ENCODE measurements around the gene MAGI2. TPM values are rescaled to one million over a fixed set of nuclear protein-coding genes. Genes with fewer than 3 reads are reported as not detected.

Gene MAGI2
- total RNA-seq, 1 experiment from 2014 or later: 14.3 TPM

- no peak overlapping the region for H3K4me2 ChIP-seq (ENCODE audit: insufficient read depth, insufficient read length, low read length)
- no peaks in the 10 kb centered on the region for H3K4me1 ChIP-seq (ENCODE audit: insufficient read depth, low read length)
- no peaks in the 10 kb centered on the region for H3K79me2 ChIP-seq (ENCODE audit: insufficient read depth, low read length)
- no peak overlapping the region for H4K8ac ChIP-seq (replicated peaks; ENCODE audit: insufficient read length, low read depth, low read length)
- H3K27me3 Mint-ChIP-seq (ENCODE audit: low read depth): no peaks in the 10 kb centered on the region
- H3K36me3 Mint-ChIP-seq (ENCODE audit: insufficient read depth in 1 of 3, low read depth in 3 of 3): peaks cover 0 to 31% (median 6%) of the 10 kb centered on the region in 3 experiments; a peak in 5 of 7 replicates
- no peaks in the 10 kb centered on the region for H3K23me2 ChIP-seq (ENCODE audit: insufficient read length, low read depth, low read length, poor library complexity, severe bottlenecking)
- H3K4me1 Mint-ChIP-seq: no peaks in the 10 kb centered on the region
- H4K91ac ChIP-seq (ENCODE audit: insufficient read length, low read depth, low read length): no peak overlapping the region
- WGBS (ENCODE audit: extremely low coverage, insufficient read length, low lambda C conversion rate): no CpG with 5 or more reads among the region's 1 CpG
- no peak for DNase-seq
- no peak overlapping the region for H2AK5ac ChIP-seq (ENCODE audit: insufficient read length, low read length)
- H3K79me1 ChIP-seq (ENCODE audit: insufficient read depth, low read depth, low read length, poor library complexity, severe bottlenecking): no peaks in the 10 kb centered on the region
- H4K5ac ChIP-seq (ENCODE audit: insufficient read length, low read depth, low read length): no peak overlapping the region
- no peak overlapping the region for H3K56ac ChIP-seq (ENCODE audit: insufficient read length, low read depth, low read length)
- H3K4ac ChIP-seq (ENCODE audit: low read depth, low read length): no peak overlapping the region
- H3K18ac ChIP-seq (ENCODE audit: insufficient read length, low read depth, low read length): no peak overlapping the region
- H3K27ac ChIP-seq (ENCODE audit: insufficient read length, low read depth, low read length): no peak overlapping the region
- no peak overlapping the region for H2AFZ ChIP-seq (ENCODE audit: low read length)
- H2BK5ac ChIP-seq (ENCODE audit: insufficient read length, low read length): no peak overlapping the region
- no peak overlapping the region for H2BK15ac ChIP-seq (ENCODE audit: low read depth, low read length)
- no peak overlapping the region for H3K23ac ChIP-seq (ENCODE audit: insufficient read length, low read depth, low read length)
- no peak overlapping the region for H2BK12ac ChIP-seq (ENCODE audit: insufficient read length, low read depth, low read length)
- H3K9ac ChIP-seq (ENCODE audit: extremely low read depth, insufficient read length, low read length): no peak overlapping the region
- H3K9me3 ChIP-seq (ENCODE audit: control insufficient read depth, low read depth, low read length): peaks cover 7% of the 10 kb centered on the region
- no peak overlapping the region for H3K14ac ChIP-seq (ENCODE audit: insufficient read depth, low read length)
- H2BK20ac ChIP-seq (ENCODE audit: low read depth, low read length, poor library complexity, severe bottlenecking): no peak overlapping the region
- H3K27me3 ChIP-seq (ENCODE audit: insufficient read depth, low read length): no peaks in the 10 kb centered on the region
- no peak overlapping the region for H3K4me3 Mint-ChIP-seq
- no peak for TF ChIP-seq CTCF (conservative IDR thresholded peaks at IDR 0.05)
- H3K9me3 Mint-ChIP-seq: peaks cover 15 to 35% of the 10 kb centered on the region in 2 experiments
- H2BK120ac ChIP-seq (ENCODE audit: low read depth, low read length, poor library complexity, severe bottlenecking): no peak overlapping the region
- no peaks in the 10 kb centered on the region for H4K20me1 ChIP-seq (ENCODE audit: control insufficient read depth, insufficient read depth, insufficient read length)
- H3K27ac Mint-ChIP-seq: no peak overlapping the region
- no peak overlapping the region for H3T11ph ChIP-seq (ENCODE audit: low read length)
Observed at GRCh38 chr7:79165225-79165624, 288.2 kb downstream of the MAGI2 start.
